ENCODE measurements around the gene NID2. TPM values are rescaled to one million over a fixed set of nuclear protein-coding genes. Genes with fewer than 3 reads are reported as not detected.

The NID2 gene
- total RNA-seq, 1 donor: 146 TPM

DNA sequence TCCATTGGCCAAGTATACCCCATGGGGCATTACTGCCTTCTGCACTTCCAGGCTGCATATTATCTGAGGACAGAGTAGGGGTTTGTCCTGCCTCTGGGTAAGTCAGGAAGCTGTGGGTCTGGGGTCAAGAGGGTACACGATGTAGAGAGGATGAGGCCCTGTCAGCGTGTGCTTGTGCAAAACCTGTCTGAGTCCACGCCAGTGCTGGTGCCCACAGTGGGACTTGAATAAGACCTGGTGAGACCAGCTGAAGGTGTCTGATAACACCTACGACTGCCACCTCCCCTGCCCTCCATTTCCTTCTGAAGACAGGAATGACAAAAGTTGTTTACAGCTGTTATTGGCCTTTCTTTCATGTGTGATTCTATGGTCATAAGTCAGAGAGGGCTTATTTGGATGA is 22.1 kb upstream of the NID2 start:
- TF ChIP-seq, protein P1, sequence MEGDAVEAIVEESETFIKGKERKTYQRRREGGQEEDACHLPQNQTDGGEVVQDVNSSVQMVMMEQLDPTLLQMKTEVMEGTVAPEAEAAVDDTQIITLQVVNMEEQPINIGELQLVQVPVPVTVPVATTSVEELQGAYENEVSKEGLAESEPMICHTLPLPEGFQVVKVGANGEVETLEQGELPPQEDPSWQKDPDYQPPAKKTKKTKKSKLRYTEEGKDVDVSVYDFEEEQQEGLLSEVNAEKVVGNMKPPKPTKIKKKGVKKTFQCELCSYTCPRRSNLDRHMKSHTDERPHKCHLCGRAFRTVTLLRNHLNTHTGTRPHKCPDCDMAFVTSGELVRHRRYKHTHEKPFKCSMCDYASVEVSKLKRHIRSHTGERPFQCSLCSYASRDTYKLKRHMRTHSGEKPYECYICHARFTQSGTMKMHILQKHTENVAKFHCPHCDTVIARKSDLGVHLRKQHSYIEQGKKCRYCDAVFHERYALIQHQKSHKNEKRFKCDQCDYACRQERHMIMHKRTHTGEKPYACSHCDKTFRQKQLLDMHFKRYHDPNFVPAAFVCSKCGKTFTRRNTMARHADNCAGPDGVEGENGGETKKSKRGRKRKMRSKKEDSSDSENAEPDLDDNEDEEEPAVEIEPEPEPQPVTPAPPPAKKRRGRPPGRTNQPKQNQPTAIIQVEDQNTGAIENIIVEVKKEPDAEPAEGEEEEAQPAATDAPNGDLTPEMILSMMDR (IDR thresholded peaks at IDR 0.05; ENCODE audit: insufficient read depth, low read depth, low read length): no peak
- H3K4me3 ChIP-seq (ENCODE audit: low read depth, low read length): no peak overlapping the region
- no peak for DNase-seq (ENCODE audit: low read depth)

DNA sequence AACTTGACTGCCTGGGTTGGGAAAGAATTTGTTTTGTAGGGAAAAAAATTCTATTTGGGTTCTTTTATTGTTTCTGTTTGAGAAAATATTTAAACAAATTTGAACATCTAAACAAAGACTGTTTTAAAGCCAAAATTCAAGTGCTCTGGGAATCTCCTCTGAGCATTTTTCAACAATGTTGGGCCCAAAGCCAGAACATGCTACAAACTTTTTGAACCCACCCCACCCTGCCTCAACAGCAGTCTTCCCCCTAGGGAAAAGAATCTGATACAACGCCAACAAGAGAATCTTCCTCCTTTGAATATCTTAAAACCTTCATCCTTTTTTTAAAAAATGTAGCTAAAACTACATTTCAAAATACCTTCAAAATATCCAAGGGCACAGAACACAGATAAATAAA is 20.4 kb upstream of the NID2 start:
- TF ChIP-seq, protein P1 (IDR thresholded peaks at IDR 0.05; ENCODE audit: insufficient read depth, low read depth, low read length): peak; percentile 19
- H3K4me3 ChIP-seq (ENCODE audit: low read depth, low read length): no peak overlapping the region
- DNase-seq (ENCODE audit: low read depth): peak; percentile 68

- TF ChIP-seq, protein P1 (IDR thresholded peaks at IDR 0.05; ENCODE audit: insufficient read depth, low read depth, low read length): no peak
- no peak overlapping the region for H3K4me3 ChIP-seq (ENCODE audit: low read depth, low read length)
- peak; percentile 99 for DNase-seq (ENCODE audit: low read depth)
Measured at GRCh38 chr14:52086711-52087110, 17.9 kb upstream of the NID2 start.

DNA sequence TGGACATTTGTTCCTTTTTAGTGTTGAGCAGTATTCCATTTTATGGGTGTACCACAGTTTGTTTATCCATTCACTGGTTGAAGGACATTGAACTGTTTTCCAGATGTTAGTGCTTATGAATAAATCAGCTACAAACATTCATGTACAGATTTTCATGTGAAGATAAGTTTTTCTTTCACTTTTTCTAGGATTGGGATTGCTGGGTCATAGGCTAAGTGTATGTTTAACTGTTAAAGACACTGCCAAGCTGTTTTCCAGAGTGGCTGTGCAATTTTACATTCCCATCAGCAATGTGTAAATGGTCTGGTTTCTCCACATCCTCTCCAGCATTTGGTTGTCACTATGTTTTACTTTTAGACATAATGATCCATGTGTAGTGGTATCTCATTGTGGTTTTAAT is 14.0 kb upstream of the NID2 start:
- TF ChIP-seq, protein P1 (IDR thresholded peaks at IDR 0.05; ENCODE audit: insufficient read depth, low read depth, low read length): no peak
- H3K4me3 ChIP-seq (ENCODE audit: low read depth, low read length): no peak overlapping the region
- DNase-seq (ENCODE audit: low read depth): peak; percentile 69

DNA sequence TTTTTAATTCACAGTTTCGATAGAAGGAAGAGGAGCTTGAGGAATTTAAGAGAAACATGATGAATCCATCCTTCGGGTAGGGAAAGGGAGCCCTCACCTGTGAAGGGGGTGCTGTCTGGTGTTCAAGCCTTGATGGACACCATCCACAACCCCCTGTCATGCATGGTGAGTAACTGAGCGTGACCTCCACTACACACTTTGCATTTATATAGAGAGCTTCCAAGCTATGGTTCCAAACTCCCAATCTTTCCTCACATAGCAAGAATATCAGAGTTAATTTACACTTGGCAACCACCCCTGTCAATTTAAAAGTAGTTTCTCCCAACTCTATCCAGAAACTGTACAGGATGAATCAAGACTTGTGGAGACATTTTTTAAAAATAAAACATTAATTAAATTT is 13.1 kb upstream of the NID2 start:
- no peak for DNase-seq (ENCODE audit: low read depth)
- H3K4me3 ChIP-seq (ENCODE audit: low read depth, low read length): no peak overlapping the region
- TF ChIP-seq, protein P1 (IDR thresholded peaks at IDR 0.05; ENCODE audit: insufficient read depth, low read depth, low read length): no peak

GRCh38 chr14:52080808-52081755 is 12.2 kb upstream of the NID2 start:
- peak; percentile 96 for DNase-seq (ENCODE audit: low read depth)
- no peak overlapping the region for H3K4me3 ChIP-seq (ENCODE audit: low read depth, low read length)
- TF ChIP-seq, protein P1 (IDR thresholded peaks at IDR 0.05; ENCODE audit: insufficient read depth, low read depth, low read length): no peak
